DMS114 treated with DMSO at 0.1 percent for 48 hours (cell line): ENCODE results near the gene PRRT1.
A peak's percentile ranks its signal among the peaks of the same experiment; 100 is the strongest.
"Not testable (repeated sequence)": the region's sequence is repeated elsewhere in the genome, so short reads cannot be mapped to it uniquely, and the experiment has no call there.

Experiments used
- DNase-seq: peaks from one replicate; lab custom pipeline; 2025; ENCODE audit not compliant: unreplicated experiment; lab: John Stamatoyannopoulos, UW

The PRRT1 gene

DNA sequence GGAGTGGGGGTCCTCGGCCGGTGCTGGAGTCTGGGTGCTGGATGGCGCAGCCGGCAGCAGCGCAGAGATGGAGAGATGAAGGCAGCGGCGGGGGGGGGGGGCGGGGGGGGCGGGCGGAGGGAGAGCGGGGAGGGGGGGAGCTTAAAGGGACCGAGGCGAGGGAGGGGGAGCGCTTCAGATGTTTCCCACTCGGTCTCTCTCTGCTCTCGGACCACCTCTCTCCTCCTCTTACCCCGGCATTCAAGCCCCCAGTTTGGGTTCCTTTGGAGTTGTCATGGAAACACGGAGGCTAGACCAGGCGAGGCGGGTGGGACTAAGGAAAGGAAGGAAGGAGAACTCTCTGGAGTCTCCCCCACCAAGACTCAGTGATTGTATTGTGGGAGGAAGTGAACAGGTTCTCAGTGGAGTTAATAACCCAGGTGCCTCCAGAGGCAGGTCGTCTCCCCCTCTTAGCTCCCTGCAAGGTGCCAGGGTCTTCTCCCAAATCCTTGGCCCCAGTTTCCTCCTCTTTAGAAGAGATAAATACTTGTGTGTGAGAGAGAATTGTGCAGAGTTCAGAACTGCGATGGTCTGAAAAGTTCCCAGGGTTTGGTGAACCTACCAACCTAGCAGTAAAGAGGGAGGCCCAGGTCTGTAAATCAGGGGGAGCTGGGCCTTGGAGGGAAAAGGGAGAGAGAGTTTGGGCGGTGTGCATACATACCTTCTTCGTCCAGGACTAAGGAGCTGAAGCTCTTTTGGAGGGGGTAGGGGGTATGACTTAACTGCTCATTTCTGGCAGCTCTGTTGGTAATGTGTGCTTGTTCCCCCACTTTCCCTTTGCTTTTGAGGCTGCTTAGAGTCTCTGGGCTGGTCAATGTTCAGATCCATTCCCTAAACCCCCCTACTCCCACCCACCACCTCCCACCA lies at the start of gene PRRT1:
Gene PRRT1 (minus strand): TSS at position 77 of the 906 bp plus-strand sequence. CDS start 112 bp downstream, outside the sequence.
- no peak for DNase-seq

DNA sequence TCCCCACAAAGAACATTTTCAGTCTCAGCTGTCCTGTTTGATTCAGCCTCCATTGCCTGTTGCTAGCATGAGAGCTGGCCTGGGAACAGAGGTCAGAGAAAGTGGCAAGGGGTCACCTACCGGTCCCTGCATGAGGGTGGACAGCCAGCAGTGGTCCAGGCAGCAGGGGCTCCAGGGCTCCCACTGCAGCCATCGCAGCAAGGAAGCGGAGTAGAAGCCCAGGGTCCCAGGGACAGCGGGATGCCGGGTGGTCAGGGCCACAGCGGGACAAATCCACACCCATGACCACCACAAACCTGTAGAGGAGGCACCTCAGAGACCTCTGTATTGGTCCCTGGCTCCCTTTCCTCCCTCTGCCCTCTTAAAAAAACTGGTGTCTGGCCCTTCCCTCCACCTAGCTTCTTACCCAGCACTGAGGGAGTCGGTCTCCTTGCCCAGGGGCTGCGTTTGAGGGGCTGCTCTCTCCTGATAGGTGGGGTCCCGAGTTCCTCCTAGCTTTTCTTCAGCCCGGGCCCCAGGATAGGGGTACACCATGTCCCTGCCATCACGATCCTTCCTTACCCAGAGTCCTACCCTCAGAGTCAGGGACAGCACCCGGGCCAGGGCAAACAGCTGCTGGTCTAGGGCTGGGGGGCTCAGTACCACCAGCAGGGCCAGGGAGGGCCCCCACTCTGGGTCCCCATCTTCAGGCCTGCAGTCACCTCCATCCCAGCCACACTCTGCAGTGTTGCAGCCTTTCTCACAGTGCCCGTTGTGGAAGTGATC lies 49.2 kb upstream of the PRRT1 start:
- DNase-seq = no peak

DNA sequence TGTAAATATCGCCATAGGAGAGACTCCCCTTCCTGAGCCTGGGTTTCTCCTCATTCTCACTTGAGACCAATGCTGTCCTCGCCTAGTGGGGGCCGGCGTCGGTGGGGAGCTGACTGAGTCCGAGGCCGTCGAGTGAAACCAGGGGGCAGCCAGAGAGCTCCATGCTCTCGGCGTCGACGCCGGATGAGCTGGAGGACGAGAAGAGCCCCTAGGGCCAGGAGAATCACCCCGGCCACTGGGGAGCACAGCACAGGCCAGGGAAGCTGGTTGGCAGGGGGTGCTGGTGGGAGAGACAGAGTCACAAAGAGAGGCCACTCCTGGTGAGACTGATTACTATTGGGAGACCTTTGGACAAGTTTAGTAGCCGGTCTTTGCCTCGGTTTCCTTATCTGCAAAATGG lies 47.1 kb upstream of the PRRT1 start:
- no peak for DNase-seq

DNA sequence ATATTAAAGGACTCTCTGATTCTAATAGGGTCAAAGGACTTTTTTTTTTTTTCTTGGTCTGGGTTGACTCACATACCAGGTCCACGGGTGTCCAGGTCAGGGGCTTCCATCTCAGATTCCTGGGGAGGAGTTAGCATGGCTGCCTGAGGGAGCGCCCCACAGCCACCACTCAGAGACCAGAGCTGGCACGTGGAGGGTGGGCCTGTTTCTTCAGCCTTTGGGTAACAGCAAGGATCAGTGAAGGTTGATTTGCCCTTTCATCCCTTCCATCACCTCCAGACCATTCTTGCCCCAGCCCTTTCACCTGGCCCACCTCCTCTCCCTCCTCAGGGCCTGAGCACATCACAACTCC lies 46.6 kb upstream of the PRRT1 start:
- no peak for DNase-seq

DNA sequence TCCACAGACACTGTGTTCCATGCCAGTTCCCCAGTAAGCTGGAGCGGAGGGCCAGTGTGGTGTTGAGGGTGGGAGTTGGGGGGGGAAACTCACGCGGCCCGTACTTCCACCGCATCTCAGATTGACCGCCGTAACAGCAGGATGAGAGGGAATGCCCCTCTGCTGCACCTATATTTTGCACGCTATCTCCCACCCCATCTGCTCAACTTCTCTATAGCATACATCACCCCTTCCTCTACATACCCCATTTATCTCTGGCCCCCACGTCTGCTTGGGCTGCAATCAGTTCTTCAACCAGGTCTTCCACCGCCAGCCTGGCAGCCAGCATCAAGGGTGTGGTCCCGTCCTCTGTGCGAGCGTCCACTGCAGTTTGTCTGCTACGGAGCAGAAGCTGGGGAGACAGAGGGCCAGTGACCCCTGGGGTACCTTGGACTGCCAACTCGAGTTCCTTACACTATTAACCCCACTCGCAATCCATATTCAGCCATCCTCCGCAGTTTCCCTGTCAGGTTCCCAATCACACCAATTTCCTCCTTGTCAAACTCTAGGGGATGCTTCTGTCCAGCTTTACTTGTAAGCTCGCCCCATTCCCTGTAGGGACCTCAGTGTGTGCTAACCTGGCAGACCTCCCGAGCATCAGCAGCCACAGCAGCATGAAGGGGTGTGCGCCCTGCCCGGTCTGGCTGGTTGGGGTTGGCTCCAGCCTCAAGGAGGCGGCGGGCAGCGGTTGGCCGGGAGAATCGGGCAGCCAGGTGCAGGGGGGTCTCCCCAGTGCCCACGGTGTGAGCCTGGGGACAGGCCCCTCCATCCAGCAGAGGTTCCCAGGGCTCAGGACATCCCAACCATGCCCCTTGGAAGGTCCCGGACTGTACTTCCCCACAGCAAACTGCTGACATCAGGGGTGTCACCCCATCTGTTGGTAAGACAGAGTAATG lies 45.2 kb upstream of the PRRT1 start:
- DNase-seq = no peak

DNA sequence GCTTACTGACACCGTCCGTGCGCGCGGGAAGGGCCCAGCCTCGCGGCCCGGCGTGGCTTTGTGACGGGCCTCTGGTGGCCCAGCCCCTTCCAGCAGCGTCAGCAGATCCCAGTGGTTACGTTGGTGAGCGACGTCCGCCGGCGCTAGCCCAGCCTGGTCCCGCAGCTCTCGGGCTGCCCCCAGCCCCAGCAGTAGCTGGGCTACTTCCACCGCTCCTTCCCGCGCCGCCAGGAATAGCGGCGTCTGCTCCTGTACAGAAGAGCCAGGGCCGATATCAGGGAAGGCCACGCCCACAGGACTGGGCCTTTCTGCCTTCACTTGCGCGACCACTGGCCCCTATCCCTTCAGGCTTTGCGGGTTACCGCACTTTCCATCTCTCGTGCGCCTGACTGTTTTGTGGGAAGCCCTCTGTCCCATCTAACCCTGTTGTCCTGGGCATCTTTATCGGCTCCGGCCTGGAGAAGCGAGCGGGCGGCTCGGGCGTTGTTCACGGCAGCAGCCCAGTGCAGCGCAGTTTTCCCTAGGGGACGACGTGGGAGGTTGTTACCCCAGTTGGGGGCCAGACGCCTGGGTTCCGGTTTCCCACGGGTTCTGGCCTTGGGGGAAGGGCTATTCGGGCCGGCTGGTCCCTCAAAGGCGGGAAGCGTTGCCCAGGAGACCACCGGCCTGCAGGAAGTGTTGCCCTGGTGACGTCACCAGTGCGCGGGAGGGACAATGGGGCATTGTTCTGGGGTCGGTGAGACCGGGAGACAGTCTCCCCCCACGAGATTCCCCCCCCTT lies 44.4 kb upstream of the PRRT1 start:
- DNase-seq = peak; percentile 69

DNA sequence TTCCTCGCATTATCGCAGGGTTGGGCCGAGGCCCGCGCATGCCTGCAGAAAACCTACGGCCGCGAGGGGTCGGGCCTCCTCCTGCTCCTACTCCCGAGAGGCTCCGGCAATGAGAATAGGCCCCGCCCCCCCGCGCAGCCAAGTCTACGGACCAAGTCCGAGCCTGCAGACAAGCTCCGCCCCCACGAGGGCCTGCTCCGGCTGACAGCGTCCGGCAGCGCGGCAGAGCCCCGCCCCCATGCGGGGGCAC lies 43.8 kb upstream of the PRRT1 start:
- DNase-seq = peak; percentile 99

DNA sequence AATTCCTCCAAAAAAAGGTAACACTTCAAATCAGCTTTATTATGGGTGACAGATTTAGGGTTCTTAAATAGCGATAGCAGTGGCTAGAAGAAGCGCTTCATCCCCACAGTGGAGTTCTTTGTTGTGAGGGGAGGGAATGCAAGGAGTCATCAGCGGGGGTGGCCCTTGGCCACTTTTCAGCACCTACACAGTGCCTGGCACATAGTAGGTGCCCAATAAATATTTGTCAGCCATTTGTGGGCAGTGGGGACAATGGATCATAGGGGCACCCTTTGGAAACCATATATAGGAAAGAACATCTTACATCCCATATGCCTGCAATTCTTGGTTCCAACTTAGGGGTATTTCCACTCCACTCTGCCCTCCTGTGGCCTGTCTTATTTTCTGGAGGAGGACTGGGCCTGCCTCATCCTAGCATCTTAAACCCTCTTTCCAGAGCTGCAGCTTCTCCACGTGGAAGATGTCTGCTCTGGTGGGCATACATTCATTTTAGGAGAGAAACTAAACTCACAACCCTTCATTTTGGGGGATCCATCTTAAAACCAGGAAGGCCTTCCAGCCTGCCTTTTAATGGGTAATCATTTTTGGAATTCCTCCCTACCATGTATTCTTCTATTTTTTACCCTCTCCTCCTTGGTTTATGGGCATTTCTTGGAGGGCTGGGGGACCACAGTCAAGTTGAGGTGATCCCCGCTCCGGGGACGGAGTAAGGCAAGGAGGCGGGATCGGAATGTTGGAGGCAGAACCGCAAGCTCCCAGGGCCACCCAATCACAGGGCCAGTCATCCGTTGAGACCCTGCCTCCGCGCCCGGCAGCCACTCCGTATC lies 43.3 kb upstream of the PRRT1 start:
- DNase-seq = peak; percentile 81

DNA sequence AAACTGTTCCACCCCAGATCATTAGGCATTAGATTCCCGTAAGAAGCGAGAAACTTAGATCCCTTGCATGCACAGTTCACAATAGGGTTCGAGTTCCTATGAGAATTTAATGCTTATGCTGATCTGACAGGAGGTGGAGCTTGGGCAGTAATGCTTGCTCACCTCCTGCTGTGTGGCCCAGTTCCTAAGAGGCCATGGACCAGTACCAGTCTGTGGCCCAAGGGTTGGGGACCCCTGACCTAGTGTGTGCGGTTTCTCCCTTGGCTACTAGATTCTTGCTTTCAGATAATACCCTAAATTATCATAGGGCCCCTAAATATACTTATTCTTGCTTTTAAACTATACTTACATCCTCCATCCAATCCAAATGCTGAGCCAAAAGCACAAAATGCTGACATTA lies 42.6 kb upstream of the PRRT1 start:
- no peak for DNase-seq

DNA sequence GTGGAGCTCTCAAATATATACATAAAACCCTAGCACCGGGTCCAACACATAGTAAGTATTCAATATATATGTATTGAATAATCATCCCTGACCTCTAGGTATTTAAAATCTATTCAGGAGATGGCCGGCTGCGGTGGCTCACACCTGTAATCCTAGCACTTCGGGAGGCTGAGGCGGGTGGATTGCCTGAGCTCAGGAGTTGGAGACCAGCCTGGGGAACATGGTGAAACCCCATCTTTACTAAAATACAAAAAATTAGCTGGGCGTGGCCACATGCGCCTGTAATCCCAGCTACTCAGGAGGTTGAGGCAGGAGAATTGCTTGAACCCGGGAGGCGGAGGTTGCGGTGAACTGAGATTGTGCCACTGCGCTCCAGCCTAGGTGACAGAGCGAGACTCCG lies 41.4 kb upstream of the PRRT1 start:
- DNase-seq = not testable (repeated sequence)

DNA sequence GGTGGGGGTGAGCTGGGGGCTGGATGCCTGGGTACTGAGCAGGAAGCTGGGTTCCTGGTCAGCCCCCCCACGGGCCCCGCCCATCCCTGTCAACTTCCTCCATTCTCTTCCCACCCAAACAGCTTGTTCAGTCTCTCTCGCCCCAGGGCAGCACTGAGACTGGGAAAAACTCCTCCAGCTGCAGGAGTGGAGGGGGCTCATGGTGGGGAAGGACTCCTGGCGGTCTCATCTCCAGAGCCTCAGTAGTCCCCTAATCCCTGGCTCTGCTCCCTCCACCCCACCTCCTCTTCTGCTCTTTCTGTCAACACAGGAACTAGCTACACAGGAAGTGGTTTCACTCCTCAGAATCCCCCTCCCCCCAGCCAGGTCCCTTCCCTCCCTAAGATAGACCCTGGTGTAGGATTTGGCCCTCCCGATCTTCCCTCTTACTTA lies 40.9 kb upstream of the PRRT1 start, which contains the start of gene GPSM3:
Gene GPSM3 (minus strand): TSS at position 36 of the 432 bp plus-strand sequence. CDS start 130 bp downstream, outside the sequence.
- no peak for DNase-seq

DNA sequence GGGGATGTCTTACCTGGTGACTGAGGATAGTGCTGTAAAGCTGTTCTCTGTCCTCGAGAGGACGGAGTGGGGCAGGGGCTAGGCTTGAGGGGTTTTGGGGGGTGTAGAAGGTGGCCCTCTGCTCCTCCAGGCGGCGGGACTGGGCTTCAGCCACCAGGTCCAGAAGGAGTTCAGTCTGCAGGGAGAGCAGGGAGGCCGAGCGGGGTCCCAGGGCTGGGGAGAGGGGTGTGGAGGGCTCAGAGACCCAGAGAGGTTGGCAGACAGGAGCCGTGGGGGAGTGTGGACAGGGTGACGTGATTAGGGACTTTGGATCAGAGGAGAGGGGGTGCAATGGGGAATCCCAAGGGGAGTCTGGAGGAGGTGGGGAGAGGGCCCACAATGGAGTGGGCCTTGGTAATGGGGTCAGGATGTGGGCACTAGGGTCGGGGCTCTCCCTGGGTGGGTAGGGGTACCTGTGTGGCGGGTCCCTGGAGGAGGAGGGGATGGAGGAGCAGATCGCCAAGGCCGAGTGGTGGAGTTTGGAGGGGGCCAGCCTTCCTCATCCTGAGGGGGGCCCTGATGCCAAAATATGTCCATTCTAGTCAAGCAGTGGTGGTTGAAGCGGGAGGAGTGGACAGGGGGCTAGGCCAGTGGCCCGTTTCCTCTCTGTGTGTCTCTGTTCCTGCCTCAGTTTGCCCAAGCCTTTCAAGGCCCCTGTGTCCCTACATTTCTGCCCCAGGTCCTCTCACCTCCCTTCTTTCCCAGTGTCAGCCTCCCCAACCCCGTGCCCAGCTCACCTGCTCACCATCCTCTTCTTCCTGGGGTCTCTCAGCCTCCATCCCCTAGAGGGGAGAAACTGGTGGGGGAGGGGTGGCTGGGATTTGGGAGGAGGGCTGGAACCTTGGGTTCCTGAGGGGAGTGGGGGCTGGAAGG lies 40.2 kb upstream of the PRRT1 start:
- DNase-seq = no peak

DNA sequence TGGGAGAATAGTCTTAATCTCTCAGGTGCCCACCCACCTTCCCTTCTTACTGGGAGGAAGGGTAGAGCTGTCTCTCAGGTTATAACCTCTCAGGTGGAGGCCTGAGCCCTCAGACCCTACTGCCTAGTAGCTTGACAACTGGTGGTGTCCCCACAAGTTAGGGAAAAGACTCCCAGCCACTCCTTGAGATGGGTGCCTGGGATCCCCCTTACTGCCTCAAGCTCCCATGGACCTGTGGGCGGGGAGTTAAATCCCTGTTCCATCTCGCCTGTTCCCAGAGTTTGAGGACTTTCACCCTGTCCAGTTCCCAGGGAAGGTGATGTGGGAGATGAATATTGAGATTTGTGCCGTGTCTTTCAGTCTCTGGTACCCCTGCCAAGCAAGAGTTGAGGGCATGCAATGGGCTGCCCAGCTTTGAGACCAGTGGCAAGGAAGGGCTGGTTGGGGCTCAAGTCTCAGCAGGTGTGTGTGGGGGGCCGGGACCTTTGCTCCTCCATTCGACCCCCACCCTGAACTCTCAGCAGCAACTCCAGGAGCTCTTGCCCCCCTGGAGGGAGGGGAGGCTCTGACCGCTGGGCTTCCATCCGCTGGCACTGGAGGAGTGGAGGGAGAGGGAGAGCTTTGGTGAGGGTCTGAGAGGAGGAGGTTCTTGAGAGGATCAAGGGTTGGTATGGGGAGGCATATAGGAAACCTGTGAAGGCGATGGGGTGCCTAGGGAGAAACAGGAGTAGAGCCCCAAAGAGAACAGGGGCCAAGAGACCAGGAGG lies 39.4 kb upstream of the PRRT1 start:
- no peak for DNase-seq

DNA sequence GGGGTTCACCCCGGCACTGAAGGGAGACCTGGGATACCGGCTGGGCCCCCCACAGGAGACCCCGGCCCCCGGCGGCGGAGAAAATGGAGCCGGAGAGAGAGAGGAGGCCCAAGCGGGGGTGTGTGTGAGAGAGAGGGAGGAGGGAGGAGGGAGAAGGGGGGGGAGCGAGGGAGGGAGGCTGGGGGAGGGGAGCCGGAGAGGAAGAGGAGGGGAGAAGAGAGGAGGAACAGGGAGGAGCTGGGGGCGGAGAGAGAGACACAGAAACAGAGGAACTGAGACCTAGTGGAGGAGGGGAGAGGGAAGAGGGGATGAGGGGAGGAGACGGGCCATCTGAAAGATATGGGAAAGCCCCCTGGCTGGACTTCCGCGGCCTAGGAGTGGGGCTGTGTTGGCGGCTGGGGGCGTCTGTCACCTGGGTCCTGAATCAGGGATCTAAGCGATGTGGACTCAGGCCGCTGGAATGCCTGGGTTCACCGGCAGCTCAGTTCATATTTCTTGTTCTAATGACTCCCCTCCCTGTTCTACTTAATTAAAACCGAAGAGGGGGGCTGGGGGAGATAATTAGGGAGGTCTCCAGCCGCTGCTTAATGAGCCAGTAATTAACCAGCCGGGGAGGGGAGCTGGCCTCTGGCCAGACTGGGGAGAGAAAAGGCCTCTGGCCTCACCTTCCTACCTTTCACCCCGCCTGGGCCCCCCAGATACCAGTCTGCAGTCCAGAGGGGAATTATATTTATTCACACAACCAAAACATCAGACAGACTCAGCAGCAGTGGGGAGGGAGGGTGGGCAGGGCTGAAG lies 38.5 kb upstream of the PRRT1 start, which contains the start of gene PBX2:
Gene PBX2 (minus strand): TSS at position 149 of the 798 bp plus-strand sequence. CDS start 287 bp downstream, outside the sequence.
- DNase-seq = peak; percentile 87

DNA sequence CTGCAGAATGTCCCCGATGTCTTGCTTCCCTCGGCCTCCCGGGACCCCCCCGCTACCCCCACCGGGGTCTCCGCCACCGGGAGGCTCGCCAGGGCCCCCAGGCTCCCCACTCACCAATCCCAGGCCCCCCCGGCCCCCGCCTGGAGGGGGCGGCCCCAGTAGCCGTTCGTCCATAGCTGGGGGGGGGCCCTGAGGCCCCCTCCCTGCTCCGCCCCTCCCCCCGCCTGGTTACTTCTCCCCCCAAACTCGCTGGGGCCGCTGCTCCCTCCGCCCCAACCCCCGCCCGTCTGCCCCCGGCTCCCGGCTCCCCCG lies 38.0 kb upstream of the PRRT1 start:
- DNase-seq = no peak

DNA sequence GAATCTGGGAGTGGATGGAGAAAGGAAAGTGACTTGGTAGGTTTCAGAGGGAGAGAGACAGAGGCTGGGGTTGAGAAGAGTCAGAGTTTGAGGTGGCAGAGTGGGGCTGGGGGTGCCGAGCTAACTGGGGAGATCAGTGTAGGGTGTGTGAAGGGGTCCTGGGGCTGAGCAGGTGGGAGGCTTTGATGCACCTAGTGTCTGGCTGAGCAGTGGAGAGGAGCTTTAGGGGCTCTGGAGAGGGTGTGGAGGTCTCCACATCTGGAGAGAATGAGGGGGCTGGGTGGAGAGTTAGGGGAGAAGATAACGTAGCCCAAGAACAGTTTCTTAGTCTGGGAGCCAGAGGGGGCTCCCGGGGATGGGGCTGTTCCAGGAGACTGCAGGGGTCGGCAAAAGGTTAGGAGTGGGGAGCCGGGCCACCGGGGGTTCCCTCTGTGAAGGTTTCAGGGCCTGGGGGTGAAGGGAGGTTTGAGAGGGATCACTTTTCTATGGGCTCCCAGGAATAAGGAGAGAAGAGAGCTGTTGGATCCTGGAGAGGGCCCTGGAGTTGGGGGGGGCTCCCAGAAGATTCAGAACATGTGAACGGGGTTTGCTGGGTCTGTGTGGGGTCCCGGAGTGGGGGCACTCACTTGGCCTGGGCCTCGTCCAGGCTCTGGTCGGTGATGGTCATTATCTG lies 37.5 kb upstream of the PRRT1 start:
- no peak for DNase-seq
